Liver (tissue), 9 donors: Measurements from ENCODE around the gene GCN1. TPM values are rescaled to one million over a fixed set of nuclear protein-coding genes. Genes with fewer than 3 reads are reported as not detected.
A peak's percentile ranks its signal among the peaks of the same experiment; 100 is the strongest.

Experiments used
- DNase-seq: peaks from one replicate; pipeline ENCODE4 v3.0.0-alpha.2; 2017; ENCODE audit warnings: low spot score
- H3K27ac ChIP-seq, 2 donors: one replicate each; pipeline ENCODE4 v1.7.0; 2013; ENCODE audit warnings: inconsistent platforms in 2 of 2, low read length in 2 of 2, control low read depth in 1 of 2, low read depth in 1 of 2, mild to moderate bottlenecking in 1 of 2
- H3K27me3 ChIP-seq, 4 donors: one replicate each; pipeline versions ENCODE4 v1.6.1 to v1.7.0; 2013; ENCODE audit warnings: low read length in 3 of 4, inconsistent platforms in 1 of 4, mild to moderate bottlenecking in 1 of 4, moderate library complexity in 1 of 4; ENCODE audit not compliant: control insufficient read depth in 4 of 4, insufficient read depth in 4 of 4
- H3K36me3 ChIP-seq, 4 donors: one replicate each; pipeline versions ENCODE4 v1.6.1 to v1.7.0; 2013; ENCODE audit warnings: low read length in 3 of 4, mild to moderate bottlenecking in 3 of 4, low read depth in 1 of 4, moderate library complexity in 1 of 4; ENCODE audit not compliant: control insufficient read depth in 4 of 4, insufficient read depth in 3 of 4
- H3K4me1 ChIP-seq, 4 donors: one replicate each; pipeline versions ENCODE4 v1.6.1 to v1.7.0; 2013; ENCODE audit warnings: low read length in 3 of 4, mild to moderate bottlenecking in 3 of 4, moderate library complexity in 1 of 4; ENCODE audit not compliant: control insufficient read depth in 4 of 4, insufficient read depth in 4 of 4
- H3K4me3 ChIP-seq, 3 donors: one replicate each; pipeline versions ENCODE4 v1.6.1 to v1.7.0; 2013; ENCODE audit warnings: low read length in 3 of 3, control low read depth in 1 of 3, low read depth in 1 of 3, mild to moderate bottlenecking in 1 of 3
- H3K9ac ChIP-seq, 2 donors: one replicate each; pipeline ENCODE4 v1.7.0; 2013; ENCODE audit warnings: low read length in 2 of 2, mild to moderate bottlenecking in 2 of 2, moderate library complexity in 2 of 2, control low read depth in 1 of 2, low read depth in 1 of 2
- H3K9me3 ChIP-seq, 4 donors: one replicate each; pipeline versions ENCODE4 v1.6.1 to v1.7.0; 2013; ENCODE audit warnings: low read length in 3 of 4; ENCODE audit not compliant: control insufficient read depth in 4 of 4
- EGR1 ChIP-seq, 2 donors: IDR thresholded peaks; 2 replicates each; pipeline ENCODE4 v1.6.1; 2016 to 2018; ENCODE audit warnings: antibody characterized with exemption in 2 of 2, low read depth in 2 of 2
- FOXA1 ChIP-seq: IDR thresholded peaks from 2 replicates; pipeline ENCODE4 v1.6.1; 2016; ENCODE audit warnings: antibody characterized with exemption
- FOXA2 ChIP-seq: IDR thresholded peaks from 2 replicates; pipeline ENCODE4 v1.6.1; 2016; ENCODE audit warnings: antibody characterized with exemption
- GABPA ChIP-seq, 2 donors: IDR thresholded peaks in 1 of 2; conservative IDR thresholded peaks in 1 of 2; 2 replicates each; pipeline ENCODE4 v1.6.1; 2016; ENCODE audit warnings: antibody characterized with exemption in 2 of 2, mild to moderate bottlenecking in 1 of 2, moderate library complexity in 1 of 2
- JUND ChIP-seq, 2 donors: IDR thresholded peaks; 2 replicates each; pipeline ENCODE4 v1.6.1; 2016; ENCODE audit warnings: antibody characterized with exemption in 2 of 2
- RAD21 ChIP-seq, 2 donors: IDR thresholded peaks; 2 replicates each; pipeline ENCODE4 v1.6.1; 2016; ENCODE audit warnings: antibody characterized with exemption in 2 of 2, mild to moderate bottlenecking in 2 of 2
- RXRA ChIP-seq, 2 donors: IDR thresholded peaks; 2 replicates each; pipeline ENCODE4 v1.6.1; 2017 to 2018; ENCODE audit warnings: antibody characterized with exemption in 2 of 2, mild to moderate bottlenecking in 1 of 2
- SP1 ChIP-seq: IDR thresholded peaks from 2 replicates; pipeline ENCODE4 v1.6.1; 2018; ENCODE audit warnings: antibody characterized with exemption, mild to moderate bottlenecking
- TAF1 ChIP-seq: conservative IDR thresholded peaks from 2 replicates; pipeline ENCODE4 v1.6.1; 2016; ENCODE audit warnings: antibody characterized with exemption, mild to moderate bottlenecking
- YY1 ChIP-seq: IDR thresholded peaks from 2 replicates; pipeline ENCODE4 v1.6.1; 2016; ENCODE audit warnings: antibody characterized with exemption, mild to moderate bottlenecking
- WGBS: extraction: QIAGEN DNeasy Blood & Tissue Kit; methylation state at CpG from one replicate; pipeline ENCODE4 v1.1.7; 2013; 5-methylcytosine and 5-hydroxymethylcytosine counted together
- polyA plus RNA-seq, 2 donors: library from polyadenylated mRNA; stranded (reverse) in 1 of 2; unstranded in 1 of 2; fragments of 200-250 nt in 1 of 2; fragments of >200 nt in 1 of 2; fragmentation: Nextera tagmentation in 1 of 2; extraction: Ambion mirVana in 1 of 2; gene quantifications; one replicate each; pipeline versions ENCODE4 v1.2.1 to v1.2.3, GENCODE V29; 2013 to 2015
- total RNA-seq, 2 donors: library from RNA; depleted of rRNA; stranded (reverse); fragments of >200 nt; gene quantifications; one replicate each; pipeline ENCODE4 v1.2.3, GENCODE V29; 2014
- TF ChIP-seq, protein P1 (sequence below): fragments of 150-350 bp; IDR thresholded peaks from 2 replicates; pipeline ENCODE4 v1.5.1; 2017; ENCODE audit warnings: improper control_type of control experiment, low read depth, low read length; ENCODE audit not compliant: missing input control
- TF ChIP-seq, protein P2 (sequence below): IDR thresholded peaks from 2 replicates; pipeline ENCODE4 v1.6.1; 2016; ENCODE audit warnings: antibody characterized with exemption, mild to moderate bottlenecking
- TF ChIP-seq, protein P3 (sequence below): IDR thresholded peaks from 2 replicates; pipeline ENCODE4 v1.6.1; 2016; ENCODE audit warnings: antibody characterized with exemption
- TF ChIP-seq, protein P4 (sequence below): IDR thresholded peaks from 2 replicates; pipeline ENCODE4 v1.6.1; 2016; ENCODE audit warnings: antibody characterized with exemption
- donor health status: healthy.
- donor health status: healthy.
- donor health status: healthy.
- donor health status: healthy.
- donor health status: healthy.

GCN1 gene
- total and polyA plus RNA-seq, 4 donors: 7.3 to 78.6 (median 25.8) TPM

DNA sequence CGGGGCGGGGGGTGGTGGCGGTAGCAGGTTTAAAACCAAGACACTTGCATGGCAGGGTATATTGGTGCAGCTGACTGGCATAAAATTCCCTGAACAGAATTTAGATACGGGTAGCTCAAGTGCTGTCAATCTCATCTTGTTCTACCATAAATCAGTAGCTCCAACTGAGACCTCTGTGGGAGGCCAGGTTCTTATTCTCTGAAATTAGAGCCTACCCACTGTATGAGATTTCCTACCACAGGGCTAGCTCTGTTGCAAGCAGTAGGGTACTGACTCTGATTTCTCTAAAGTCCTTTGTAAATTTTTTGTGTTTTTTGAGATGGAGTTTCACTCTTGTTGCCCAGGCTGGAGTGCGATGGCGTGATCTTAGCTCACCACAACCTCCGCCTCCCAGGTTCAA is 9.7 kb upstream of the GCN1 start:
- DNase-seq: no peak
- Histone ChIP-seq H3K4me1 (peaks cover 2 to 25% (median 19%) of the 10 kb centered on the region in 4 donors), H3K9ac (no peak overlapping the region), H3K27me3 (no peaks in the 10 kb centered on the region), H3K27ac (no peak overlapping the region), H3K9me3 (no peaks in the 10 kb centered on the region), H3K36me3 (peaks cover 0 to 9% (median 4%) of the 10 kb centered on the region in 4 donors), H3K4me3 (no peak overlapping the region)
- TF ChIP-seq SP1: no peak
- no peak for TF ChIP-seq RXRA (IDR thresholded peaks at IDR 0.05)
- TF ChIP-seq, protein P1, sequence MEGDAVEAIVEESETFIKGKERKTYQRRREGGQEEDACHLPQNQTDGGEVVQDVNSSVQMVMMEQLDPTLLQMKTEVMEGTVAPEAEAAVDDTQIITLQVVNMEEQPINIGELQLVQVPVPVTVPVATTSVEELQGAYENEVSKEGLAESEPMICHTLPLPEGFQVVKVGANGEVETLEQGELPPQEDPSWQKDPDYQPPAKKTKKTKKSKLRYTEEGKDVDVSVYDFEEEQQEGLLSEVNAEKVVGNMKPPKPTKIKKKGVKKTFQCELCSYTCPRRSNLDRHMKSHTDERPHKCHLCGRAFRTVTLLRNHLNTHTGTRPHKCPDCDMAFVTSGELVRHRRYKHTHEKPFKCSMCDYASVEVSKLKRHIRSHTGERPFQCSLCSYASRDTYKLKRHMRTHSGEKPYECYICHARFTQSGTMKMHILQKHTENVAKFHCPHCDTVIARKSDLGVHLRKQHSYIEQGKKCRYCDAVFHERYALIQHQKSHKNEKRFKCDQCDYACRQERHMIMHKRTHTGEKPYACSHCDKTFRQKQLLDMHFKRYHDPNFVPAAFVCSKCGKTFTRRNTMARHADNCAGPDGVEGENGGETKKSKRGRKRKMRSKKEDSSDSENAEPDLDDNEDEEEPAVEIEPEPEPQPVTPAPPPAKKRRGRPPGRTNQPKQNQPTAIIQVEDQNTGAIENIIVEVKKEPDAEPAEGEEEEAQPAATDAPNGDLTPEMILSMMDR: no peak
- no peak for TF ChIP-seq FOXA2
- 97% methylated on average over 7 of the region's 7 CpGs for WGBS

DNA sequence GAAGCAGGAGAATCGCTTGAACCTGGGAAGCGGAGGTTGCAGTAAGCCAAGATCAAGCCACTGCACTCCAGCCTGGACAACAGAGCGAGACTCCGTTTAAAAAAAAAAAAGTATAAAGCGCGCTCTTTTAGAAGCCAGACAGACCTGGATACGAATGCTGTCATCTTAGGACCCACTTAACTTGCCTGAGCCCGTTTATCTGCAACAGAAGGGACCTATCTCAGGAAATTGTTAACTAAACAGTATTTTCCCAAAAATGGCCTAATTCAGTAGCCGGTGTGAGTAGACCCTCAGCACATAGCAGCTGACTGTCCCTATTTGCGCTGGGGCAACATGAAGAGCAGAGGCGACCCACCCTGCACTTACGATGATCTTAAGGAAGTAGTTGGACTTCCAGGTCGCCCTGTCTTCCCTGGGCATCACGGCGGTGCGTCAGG is 5.9 kb upstream of the GCN1 start:
- H3K4me1 ChIP-seq: peaks cover 5 to 31% (median 31%) of the 10 kb centered on the region in 4 donors
- TF ChIP-seq, protein P2, sequence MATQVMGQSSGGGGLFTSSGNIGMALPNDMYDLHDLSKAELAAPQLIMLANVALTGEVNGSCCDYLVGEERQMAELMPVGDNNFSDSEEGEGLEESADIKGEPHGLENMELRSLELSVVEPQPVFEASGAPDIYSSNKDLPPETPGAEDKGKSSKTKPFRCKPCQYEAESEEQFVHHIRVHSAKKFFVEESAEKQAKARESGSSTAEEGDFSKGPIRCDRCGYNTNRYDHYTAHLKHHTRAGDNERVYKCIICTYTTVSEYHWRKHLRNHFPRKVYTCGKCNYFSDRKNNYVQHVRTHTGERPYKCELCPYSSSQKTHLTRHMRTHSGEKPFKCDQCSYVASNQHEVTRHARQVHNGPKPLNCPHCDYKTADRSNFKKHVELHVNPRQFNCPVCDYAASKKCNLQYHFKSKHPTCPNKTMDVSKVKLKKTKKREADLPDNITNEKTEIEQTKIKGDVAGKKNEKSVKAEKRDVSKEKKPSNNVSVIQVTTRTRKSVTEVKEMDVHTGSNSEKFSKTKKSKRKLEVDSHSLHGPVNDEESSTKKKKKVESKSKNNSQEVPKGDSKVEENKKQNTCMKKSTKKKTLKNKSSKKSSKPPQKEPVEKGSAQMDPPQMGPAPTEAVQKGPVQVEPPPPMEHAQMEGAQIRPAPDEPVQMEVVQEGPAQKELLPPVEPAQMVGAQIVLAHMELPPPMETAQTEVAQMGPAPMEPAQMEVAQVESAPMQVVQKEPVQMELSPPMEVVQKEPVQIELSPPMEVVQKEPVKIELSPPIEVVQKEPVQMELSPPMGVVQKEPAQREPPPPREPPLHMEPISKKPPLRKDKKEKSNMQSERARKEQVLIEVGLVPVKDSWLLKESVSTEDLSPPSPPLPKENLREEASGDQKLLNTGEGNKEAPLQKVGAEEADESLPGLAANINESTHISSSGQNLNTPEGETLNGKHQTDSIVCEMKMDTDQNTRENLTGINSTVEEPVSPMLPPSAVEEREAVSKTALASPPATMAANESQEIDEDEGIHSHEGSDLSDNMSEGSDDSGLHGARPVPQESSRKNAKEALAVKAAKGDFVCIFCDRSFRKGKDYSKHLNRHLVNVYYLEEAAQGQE: no peak
- no peak for TF ChIP-seq YY1
- TF ChIP-seq, protein P3, sequence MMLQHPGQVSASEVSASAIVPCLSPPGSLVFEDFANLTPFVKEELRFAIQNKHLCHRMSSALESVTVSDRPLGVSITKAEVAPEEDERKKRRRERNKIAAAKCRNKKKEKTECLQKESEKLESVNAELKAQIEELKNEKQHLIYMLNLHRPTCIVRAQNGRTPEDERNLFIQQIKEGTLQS: no peak
- DNase-seq: no peak

DNA sequence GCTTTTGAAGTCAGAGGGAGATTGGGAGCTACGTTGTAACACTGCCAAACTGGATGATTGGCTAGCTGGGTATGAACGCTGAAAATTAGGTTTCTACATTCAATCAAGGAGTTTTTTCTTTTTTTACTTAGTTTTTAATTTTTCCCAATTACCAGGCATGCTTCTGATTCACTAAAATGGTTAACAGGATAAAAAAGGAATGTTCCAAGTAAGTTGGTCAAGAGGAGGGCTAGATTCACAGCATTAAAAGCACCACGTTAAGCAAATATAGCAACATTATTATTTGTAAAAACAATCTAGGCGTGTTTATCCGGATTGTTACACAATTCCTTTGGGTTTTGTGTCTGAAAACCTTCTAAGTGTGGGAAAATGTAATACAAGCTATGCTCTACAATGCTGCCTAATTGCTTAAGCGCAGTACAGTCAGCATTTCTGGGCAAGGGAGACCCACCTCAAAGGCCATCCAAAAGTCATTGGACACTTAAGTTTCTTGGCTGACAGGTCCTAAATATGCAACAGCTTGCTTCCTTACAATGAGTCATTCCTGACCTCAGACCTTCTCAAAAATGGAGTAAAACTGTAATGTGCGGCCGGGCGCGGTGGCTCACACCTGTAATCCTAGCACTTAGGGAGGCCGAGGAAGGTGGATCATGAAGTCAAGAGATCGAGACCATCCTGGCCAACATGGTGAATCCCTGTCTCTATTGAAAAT is 5.2 kb upstream of the GCN1 start:
- Histone ChIP-seq H3K27ac (peak overlapping the region; percentile 76 to 82), H3K9ac (peak overlapping the region; percentile 86 to 100), H3K4me3 (peak overlapping the region; percentile 66 to 100 (median 83)), H3K36me3 (peaks cover 5 to 36% (median 26%) of the 10 kb centered on the region in 4 donors), H3K4me1 (peaks cover 5 to 37% (median 36%) of the 10 kb centered on the region in 4 donors), H3K9me3 (no peaks in the 10 kb centered on the region), H3K27me3 (no peaks in the 10 kb centered on the region)
- 33% methylated on average over 12 of the region's 12 CpGs for WGBS
- no peak for DNase-seq
- TF ChIP-seq, protein P4, sequence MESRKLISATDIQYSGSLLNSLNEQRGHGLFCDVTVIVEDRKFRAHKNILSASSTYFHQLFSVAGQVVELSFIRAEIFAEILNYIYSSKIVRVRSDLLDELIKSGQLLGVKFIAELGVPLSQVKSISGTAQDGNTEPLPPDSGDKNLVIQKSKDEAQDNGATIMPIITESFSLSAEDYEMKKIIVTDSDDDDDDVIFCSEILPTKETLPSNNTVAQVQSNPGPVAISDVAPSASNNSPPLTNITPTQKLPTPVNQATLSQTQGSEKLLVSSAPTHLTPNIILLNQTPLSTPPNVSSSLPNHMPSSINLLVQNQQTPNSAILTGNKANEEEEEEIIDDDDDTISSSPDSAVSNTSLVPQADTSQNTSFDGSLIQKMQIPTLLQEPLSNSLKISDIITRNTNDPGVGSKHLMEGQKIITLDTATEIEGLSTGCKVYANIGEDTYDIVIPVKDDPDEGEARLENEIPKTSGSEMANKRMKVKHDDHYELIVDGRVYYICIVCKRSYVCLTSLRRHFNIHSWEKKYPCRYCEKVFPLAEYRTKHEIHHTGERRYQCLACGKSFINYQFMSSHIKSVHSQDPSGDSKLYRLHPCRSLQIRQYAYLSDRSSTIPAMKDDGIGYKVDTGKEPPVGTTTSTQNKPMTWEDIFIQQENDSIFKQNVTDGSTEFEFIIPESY: no peak
- TF ChIP-seq, protein P1: no peak
- no peak for TF ChIP-seq GABPA (IDR thresholded peaks at IDR 0.05 in 1 of 2, conservative IDR thresholded peaks at IDR 0.05 in 1 of 2)
- no peak for TF ChIP-seq TAF1
- no peak for TF ChIP-seq RAD21 (IDR thresholded peaks at IDR 0.05)
- TF ChIP-seq, protein P3: no peak
- no peak for TF ChIP-seq YY1
- no peak for TF ChIP-seq FOXA1
- TF ChIP-seq EGR1 (IDR thresholded peaks at IDR 0.05; ENCODE audit: low read depth in 2 of 2): no peak
- no peak for TF ChIP-seq JUND (IDR thresholded peaks at IDR 0.05)
- no peak for TF ChIP-seq RXRA (IDR thresholded peaks at IDR 0.05)

More for the DNA sequence above, 5.9 kb upstream of the GCN1 start:
- WGBS: 3% methylated on average over 16 of the region's 16 CpGs
- Histone ChIP-seq H3K36me3 (peaks cover 5 to 37% (median 26%) of the 10 kb centered on the region in 4 donors), H3K4me3 (peak overlapping the region; percentile 66 to 100 (median 83)), H3K27ac (peak overlapping the region; percentile 76 to 82), H3K9ac (peak overlapping the region; percentile 42 to 100), H3K27me3 (no peaks in the 10 kb centered on the region), H3K9me3 (no peaks in the 10 kb centered on the region)
